ENCODE data around the gene NADK.

The NADK gene

DNA sequence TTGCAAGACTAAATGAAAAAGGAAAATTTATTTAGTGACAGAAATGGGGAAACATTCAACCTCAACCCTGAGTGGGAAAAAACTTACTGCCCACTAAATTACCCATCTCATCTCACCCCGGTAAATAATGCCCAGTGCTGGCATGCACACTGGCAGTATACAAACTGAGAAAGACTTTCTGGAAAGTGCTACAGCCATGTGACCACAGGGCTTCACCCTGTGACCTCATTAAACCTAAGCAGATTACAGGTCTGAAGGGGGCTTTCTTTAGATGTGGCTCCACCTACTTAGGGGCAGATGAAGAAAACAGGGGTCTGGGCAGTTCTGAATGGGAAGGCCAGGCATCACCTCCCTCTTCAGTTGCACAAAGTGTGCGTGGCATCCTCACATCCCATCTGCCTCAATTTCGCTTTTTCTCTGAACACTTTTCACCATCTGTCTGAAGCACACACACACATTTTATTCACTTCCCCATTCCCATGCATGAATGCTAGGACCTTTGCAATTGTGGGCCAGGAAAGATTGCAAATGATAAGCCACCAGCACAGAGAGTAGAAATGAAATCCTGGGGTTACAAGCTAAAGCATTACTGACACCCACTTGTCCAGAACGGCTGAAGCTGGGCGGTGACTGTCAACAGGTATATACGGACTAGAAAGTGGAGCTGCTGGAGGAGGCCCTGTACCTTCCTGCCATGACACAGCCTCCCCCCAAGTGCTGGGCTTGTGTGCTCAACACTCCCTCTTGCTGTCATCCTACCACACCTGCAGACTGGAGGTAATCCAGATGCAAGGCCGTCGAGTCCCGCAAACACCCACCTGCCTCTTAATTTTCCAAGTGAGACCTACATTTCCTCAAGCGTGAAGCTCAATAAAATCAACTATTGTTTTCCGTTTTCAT lies 2.7 kb downstream of the NADK start:
- Mint-ChIP-seq H3K36me3 (ENCODE audit: low read depth) (peaks cover 47% of the 10 kb centered on the region), H3K4me1 (peaks cover 37% of the 10 kb centered on the region), H3K4me3 (peak overlapping the region; percentile 25), H3K27me3 (ENCODE audit: low read depth, poor library complexity) (peaks cover 13% of the 10 kb centered on the region), H3K27ac (no peak overlapping the region), H3K9me3 (peaks cover 21% of the 10 kb centered on the region)
- no peak for DNase-seq
- TF ChIP-seq, protein P1, sequence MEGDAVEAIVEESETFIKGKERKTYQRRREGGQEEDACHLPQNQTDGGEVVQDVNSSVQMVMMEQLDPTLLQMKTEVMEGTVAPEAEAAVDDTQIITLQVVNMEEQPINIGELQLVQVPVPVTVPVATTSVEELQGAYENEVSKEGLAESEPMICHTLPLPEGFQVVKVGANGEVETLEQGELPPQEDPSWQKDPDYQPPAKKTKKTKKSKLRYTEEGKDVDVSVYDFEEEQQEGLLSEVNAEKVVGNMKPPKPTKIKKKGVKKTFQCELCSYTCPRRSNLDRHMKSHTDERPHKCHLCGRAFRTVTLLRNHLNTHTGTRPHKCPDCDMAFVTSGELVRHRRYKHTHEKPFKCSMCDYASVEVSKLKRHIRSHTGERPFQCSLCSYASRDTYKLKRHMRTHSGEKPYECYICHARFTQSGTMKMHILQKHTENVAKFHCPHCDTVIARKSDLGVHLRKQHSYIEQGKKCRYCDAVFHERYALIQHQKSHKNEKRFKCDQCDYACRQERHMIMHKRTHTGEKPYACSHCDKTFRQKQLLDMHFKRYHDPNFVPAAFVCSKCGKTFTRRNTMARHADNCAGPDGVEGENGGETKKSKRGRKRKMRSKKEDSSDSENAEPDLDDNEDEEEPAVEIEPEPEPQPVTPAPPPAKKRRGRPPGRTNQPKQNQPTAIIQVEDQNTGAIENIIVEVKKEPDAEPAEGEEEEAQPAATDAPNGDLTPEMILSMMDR (IDR thresholded peaks at IDR 0.05): no peak

DNA sequence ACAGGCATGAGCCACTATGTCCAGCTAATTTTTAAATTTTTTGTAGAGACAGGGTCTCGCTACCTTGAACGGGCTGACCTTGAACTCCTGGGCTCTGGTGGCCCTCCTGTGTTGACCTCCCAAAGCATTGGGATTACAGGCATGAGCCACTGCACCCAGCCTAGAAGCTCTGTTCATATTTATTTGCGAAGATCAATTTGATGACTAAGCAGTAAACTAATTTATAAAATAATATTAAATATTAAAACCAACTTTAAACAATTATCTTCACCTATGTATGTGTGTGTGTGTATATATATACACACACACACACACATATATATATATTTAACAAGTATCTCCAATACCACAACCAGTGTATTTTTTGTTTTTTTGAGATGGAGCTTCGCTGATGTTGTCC lies 4.4 kb downstream of the NADK start:
- no peak overlapping the region for H3K4me3 Mint-ChIP-seq
- H3K36me3 Mint-ChIP-seq (ENCODE audit: low read depth): peaks cover 62% of the 10 kb centered on the region
- H3K27ac Mint-ChIP-seq: no peak overlapping the region
- DNase-seq: no peak
- H3K4me1 Mint-ChIP-seq: peaks cover 24% of the 10 kb centered on the region
- peaks cover 2% of the 10 kb centered on the region for H3K27me3 Mint-ChIP-seq (ENCODE audit: low read depth, poor library complexity)
- TF ChIP-seq, protein P1 (IDR thresholded peaks at IDR 0.05): no peak
- peaks cover 35% of the 10 kb centered on the region for H3K9me3 Mint-ChIP-seq

DNA sequence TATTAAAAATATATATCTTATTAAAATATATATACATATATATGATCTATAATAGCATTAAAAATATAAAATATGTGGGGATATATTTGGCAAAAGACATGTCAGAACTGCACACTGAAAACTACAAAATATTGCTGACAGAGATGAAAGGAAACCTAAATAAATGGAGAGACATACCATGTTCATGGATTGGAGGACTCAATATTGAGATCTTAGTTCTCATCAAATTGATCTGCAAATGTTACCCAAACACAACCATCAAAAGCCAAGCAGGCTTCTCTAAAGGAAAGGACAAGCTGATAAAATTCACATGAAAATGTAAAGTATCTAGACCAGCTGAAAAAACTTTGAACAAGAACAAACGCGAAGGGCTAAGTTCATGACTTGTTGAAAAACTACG lies 7.2 kb downstream of the NADK start:
- DNase-seq: no peak
- Mint-ChIP-seq H3K4me1 (peaks cover 11% of the 10 kb centered on the region), H3K27me3 (ENCODE audit: low read depth, poor library complexity) (peaks cover under 1% of the 10 kb centered on the region), H3K9me3 (peaks cover 49% of the 10 kb centered on the region), H3K4me3 (no peak overlapping the region), H3K27ac (no peak overlapping the region), H3K36me3 (ENCODE audit: low read depth) (peaks cover 83% of the 10 kb centered on the region)
- TF ChIP-seq, protein P1 (IDR thresholded peaks at IDR 0.05): no peak

DNA sequence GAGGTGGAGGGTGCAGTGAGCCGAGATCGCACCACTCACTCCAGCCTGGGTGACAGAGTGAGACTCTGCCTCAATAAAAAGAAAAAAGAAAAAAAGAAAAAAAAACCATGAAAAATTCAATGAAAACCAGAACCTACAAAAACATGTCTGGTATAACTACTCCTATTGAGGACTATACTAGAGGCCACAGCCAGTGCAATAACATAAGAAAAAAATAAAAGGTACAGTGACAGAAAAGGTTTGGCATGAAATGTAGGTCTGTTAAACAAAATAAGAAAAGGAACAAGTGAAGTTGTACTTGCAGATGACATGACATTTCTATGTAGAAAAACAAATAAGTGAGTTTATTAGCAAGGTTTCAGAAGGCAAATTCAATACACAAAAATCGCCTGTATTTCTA lies 8.2 kb downstream of the NADK start:
- H3K36me3 Mint-ChIP-seq (ENCODE audit: low read depth): peaks cover 73% of the 10 kb centered on the region
- TF ChIP-seq, protein P1 (IDR thresholded peaks at IDR 0.05): no peak
- no peak overlapping the region for H3K4me3 Mint-ChIP-seq
- DNase-seq: no peak
- no peaks in the 10 kb centered on the region for H3K27me3 Mint-ChIP-seq (ENCODE audit: low read depth, poor library complexity)
- no peak overlapping the region for H3K27ac Mint-ChIP-seq
- H3K9me3 Mint-ChIP-seq: peaks cover 49% of the 10 kb centered on the region
- peaks cover 2% of the 10 kb centered on the region for H3K4me1 Mint-ChIP-seq

DNA sequence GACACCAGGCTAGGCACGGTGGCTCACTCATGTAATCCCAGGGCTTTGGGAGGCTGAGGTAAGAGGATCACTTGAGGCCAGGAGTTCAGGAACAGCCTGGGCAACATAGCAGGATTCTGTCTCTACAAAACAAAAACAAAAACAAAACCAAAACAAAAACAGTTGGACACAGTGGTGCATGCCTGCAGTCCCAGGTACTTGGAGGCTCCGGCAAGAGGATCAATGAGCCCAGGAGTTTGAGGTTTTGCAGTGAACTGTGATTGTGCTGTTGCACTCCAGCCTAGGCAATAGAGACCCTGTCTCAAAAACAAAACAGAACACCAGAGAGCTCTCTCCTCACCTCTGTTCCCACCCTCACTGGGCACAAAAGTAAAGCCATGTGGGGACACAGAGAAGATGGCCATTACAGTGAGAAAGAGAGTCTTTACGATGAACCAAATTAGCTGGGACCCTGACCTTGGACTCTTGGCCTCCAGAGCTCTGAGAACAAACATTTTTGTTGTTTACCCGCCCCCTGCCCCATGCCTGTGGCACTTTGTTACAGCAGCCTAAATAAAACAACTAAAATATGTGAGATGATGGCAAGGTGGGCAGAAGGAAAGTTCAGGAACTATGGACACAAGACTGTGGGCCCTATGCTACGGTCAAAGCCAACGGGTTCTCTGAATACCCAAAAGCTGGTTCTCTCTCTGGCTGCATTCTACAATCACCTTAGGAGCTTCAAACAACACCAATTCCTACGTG lies 9.8 kb downstream of the NADK start:
- peaks cover 63% of the 10 kb centered on the region for H3K36me3 Mint-ChIP-seq (ENCODE audit: low read depth)
- H3K27ac Mint-ChIP-seq: no peak overlapping the region
- TF ChIP-seq, protein P1 (IDR thresholded peaks at IDR 0.05): no peak
- no peaks in the 10 kb centered on the region for H3K27me3 Mint-ChIP-seq (ENCODE audit: low read depth, poor library complexity)
- H3K9me3 Mint-ChIP-seq: peaks cover 49% of the 10 kb centered on the region
- no peak overlapping the region for H3K4me3 Mint-ChIP-seq
- no peak for DNase-seq
- H3K4me1 Mint-ChIP-seq: peaks cover 8% of the 10 kb centered on the region

Data from nephron progenitor cell (in vitro differentiated cells).